Vagina (tissue), 2 donors: ENCODE data around the gene SLC13A5.
"Not testable (repeated sequence)": the region's sequence is repeated elsewhere in the genome, so short reads cannot be mapped to it uniquely, and the experiment has no call there.

ENCODE experiments used
- CTCF ChIP-seq, 3 experiments: fragments of 450-650 bp in 2 of 3; fragments of 200-600 bp in 1 of 3; sonication (generic) in 1 of 3; IDR thresholded peaks; one replicate each; pipeline ENCODE4 v1.5.1; 2017 to 2019; ENCODE audit warnings: antibody characterized with exemption in 3 of 3, mild to moderate bottlenecking in 2 of 3, moderate library complexity in 2 of 3
- POLR2A ChIP-seq, 2 donors: fragments of 450-650 bp; IDR thresholded peaks; one replicate each; pipeline ENCODE4 v1.6.1; 2017; ENCODE audit warnings: antibody characterized with exemption in 2 of 2, mild to moderate bottlenecking in 2 of 2, moderate library complexity in 2 of 2
- POLR2AphosphoS5 ChIP-seq, 2 donors: sonication (generic); formaldehyde crosslinking; IDR thresholded peaks; one replicate each; pipeline ENCODE4 v1.9.0; 2017; ENCODE audit warnings: antibody characterized with exemption in 2 of 2, mild to moderate bottlenecking in 2 of 2, low read depth in 1 of 2; ENCODE audit not compliant: insufficient read depth in 1 of 2

GRCh38 chr17:6655732-6656361, 57.3 kb downstream of the SLC13A5 start:
- not testable (repeated sequence) for TF ChIP-seq POLR2A (IDR thresholded peaks at IDR 0.05); CTCF (IDR thresholded peaks at IDR 0.05); POLR2AphosphoS5 (IDR thresholded peaks at IDR 0.05; ENCODE audit: insufficient read depth in 1 of 2, low read depth in 1 of 2)
